ENCODE measurements around the gene MPI. TPM values are rescaled to one million over a fixed set of nuclear protein-coding genes. Genes with fewer than 3 reads are reported as not detected.

The MPI gene
- total RNA-seq, 3 donors from 2014 or later, result 50.2 to 96.5 (median 68.3) TPM

DNA sequence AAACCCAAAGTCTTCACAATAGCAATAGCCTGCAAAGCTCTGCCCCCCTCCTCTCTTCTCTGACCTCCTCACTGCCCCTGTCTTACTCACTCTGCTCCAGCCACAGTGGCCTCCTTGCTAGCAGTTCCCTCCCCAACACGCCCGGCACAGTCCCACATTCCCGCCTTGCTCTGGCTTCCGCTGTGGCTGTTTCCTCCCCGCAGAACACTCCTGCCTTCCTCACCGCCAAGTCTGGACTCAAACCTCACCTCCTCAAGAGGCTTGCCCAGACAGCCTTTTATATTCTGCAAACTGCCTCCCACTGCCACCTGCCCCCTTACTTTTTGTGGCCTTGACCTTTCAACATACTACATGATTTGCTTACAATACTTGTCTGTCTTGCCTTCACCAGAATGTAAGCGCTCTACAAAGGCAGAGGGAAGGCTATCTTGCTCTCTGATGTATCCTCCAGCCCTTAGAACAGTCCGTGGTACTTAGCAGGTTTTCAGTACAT, 406 bp upstream of the MPI start:
- TF ChIP-seq, protein P1, sequence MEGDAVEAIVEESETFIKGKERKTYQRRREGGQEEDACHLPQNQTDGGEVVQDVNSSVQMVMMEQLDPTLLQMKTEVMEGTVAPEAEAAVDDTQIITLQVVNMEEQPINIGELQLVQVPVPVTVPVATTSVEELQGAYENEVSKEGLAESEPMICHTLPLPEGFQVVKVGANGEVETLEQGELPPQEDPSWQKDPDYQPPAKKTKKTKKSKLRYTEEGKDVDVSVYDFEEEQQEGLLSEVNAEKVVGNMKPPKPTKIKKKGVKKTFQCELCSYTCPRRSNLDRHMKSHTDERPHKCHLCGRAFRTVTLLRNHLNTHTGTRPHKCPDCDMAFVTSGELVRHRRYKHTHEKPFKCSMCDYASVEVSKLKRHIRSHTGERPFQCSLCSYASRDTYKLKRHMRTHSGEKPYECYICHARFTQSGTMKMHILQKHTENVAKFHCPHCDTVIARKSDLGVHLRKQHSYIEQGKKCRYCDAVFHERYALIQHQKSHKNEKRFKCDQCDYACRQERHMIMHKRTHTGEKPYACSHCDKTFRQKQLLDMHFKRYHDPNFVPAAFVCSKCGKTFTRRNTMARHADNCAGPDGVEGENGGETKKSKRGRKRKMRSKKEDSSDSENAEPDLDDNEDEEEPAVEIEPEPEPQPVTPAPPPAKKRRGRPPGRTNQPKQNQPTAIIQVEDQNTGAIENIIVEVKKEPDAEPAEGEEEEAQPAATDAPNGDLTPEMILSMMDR (IDR thresholded peaks at IDR 0.05), result no peak
- intact Hi-C loops (cut with DNase I, micrococcal nuclease), result no loop called here
- DNase-seq (peak; percentile 50 to 71 (median 67)), ATAC-seq (peak; percentile 31)
- H3K4me3 ChIP-seq, result no peak overlapping the region
- H3K4me1 ChIP-seq (ENCODE audit: low read depth), result peaks cover 39% of the 10 kb centered on the region
- no peaks in the 10 kb centered on the region for H3K36me3 ChIP-seq (ENCODE audit: low read depth)
- no peaks in the 10 kb centered on the region for H3K9me3 ChIP-seq

DNA sequence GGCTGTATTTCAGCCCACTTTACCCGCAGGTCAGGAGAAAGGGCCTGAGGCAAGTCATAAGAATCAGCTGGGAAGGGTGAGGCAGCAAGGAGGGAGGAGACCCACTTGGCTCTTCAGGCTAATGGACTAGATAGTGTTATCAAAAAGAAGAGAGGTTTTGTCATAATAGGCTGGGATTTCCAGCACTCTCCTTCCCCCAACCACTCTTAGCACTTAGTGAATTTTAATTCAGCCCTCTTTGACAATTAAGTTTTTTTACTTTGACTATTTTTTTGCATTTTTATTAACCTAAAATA, 771 bp downstream of the MPI start:
- peak overlapping the region; percentile 40 for H3K4me3 ChIP-seq
- intact Hi-C loops (cut with DNase I, micrococcal nuclease), result no loop called here
- peaks cover 39% of the 10 kb centered on the region for H3K4me1 ChIP-seq (ENCODE audit: low read depth)
- no peak for DNase-seq
- no peaks in the 10 kb centered on the region for H3K9me3 ChIP-seq
- TF ChIP-seq, protein P1 (IDR thresholded peaks at IDR 0.05), result no peak
- no peaks in the 10 kb centered on the region for H3K36me3 ChIP-seq (ENCODE audit: low read depth)
- ATAC-seq, result no peak

DNA sequence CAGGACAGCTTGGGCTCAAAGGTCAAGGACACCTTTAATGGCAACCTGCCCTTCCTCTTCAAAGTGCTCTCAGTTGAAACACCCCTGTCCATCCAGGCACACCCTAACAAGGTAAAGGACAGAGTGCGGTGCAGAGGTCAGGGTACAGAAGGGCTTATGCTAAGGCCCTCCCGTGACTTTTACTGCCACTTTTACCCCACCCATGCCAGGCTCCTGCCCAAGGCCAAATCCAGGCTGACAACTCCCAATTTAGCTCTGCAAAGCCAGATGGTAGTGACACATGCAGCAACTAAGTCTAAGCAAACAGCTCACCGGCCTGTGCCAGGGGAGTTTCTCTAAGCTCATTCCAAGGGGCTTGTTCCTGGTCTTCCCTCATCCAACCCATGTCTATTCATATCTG, 1.6 kb downstream of the MPI start:
- no peaks in the 10 kb centered on the region for H3K36me3 ChIP-seq (ENCODE audit: low read depth)
- peak in 2 of 3 donors; percentile 74 to 89 for DNase-seq
- ATAC-seq, result peak; percentile 84
- H3K9me3 ChIP-seq, result no peaks in the 10 kb centered on the region
- intact Hi-C loops (cut with DNase I, micrococcal nuclease), result no loop called here
- H3K4me1 ChIP-seq (ENCODE audit: low read depth), result peaks cover 39% of the 10 kb centered on the region
- H3K4me3 ChIP-seq, result no peak overlapping the region
- TF ChIP-seq, protein P1 (IDR thresholded peaks at IDR 0.05), result no peak

DNA sequence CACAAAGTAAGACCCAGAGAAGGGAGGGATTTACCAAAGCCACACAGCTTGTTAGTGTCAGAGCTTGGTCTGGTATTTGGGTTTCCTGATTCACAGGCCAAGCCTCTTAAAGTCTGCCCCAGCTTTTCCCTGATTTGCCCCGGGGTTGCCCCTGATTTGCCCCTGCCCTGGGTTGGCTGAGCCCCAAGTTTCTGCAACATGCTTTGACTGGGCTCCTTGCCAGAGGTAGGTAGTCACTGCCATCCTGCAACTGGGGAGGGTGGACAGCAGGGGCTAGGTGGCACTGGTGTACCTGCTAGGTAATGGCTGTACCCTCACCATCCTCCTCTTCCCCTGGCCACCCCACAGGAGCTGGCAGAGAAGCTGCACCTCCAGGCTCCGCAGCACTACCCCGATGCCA, 2.5 kb downstream of the MPI start:
- no peaks in the 10 kb centered on the region for H3K9me3 ChIP-seq
- H3K36me3 ChIP-seq (ENCODE audit: low read depth), result no peaks in the 10 kb centered on the region
- H3K4me1 ChIP-seq (ENCODE audit: low read depth), result peaks cover 39% of the 10 kb centered on the region
- intact Hi-C loops (cut with DNase I, micrococcal nuclease), result no loop called here
- no peak for ATAC-seq
- TF ChIP-seq, protein P1 (IDR thresholded peaks at IDR 0.05), result no peak
- no peak overlapping the region for H3K4me3 ChIP-seq
- peak in 2 of 3 donors; percentile 57 to 58 for DNase-seq

DNA sequence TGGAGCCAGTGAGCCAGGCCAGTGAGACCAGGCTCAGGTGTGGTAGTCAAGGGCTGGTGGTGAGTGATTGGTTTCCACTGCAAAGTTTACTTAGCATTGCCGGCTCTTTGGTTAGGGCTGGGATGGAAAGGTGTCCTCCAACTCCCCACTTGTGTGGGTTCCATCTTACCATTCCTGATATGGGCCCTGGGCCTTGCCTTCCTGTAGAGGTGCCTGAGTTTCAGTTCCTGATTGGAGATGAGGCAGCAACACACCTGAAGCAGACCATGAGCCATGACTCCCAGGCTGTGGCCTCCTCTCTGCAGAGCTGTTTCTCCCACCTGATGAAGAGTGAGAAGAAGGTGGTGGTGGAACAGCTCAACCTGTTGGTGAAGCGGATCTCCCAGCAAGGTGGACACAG, 3.1 kb downstream of the MPI start:
- intact Hi-C loops (cut with DNase I, micrococcal nuclease), result no loop called here
- no peak for ATAC-seq
- H3K36me3 ChIP-seq (ENCODE audit: low read depth), result no peaks in the 10 kb centered on the region

More for the DNA sequence above, 3.1 kb downstream of the MPI start:
- no peak overlapping the region for H3K4me3 ChIP-seq
- TF ChIP-seq, protein P1 (IDR thresholded peaks at IDR 0.05), result no peak
- no peak for DNase-seq
- no peaks in the 10 kb centered on the region for H3K9me3 ChIP-seq
- H3K4me1 ChIP-seq (ENCODE audit: low read depth), result peaks cover 39% of the 10 kb centered on the region
